H1 (cell line): ENCODE measurements around the gene RFPL1. TPM values are rescaled to one million over a fixed set of nuclear protein-coding genes. Genes with fewer than 3 reads are reported as not detected.

ENCODE experiments used
- CTCF ChIA-PET: fragments of 300-600 bp; sonication (Branson Sonifier 250); formaldehyde crosslinking; loops from one replicate; lab custom pipeline; 2021; ENCODE audit not compliant: partially characterized antibody; lab: Charles Lee
- POLR2A ChIA-PET: fragments of 300-600 bp; sonication (Branson Sonifier 250); formaldehyde crosslinking; loops from one replicate; lab custom pipeline; 2021; ENCODE audit warnings: inconsistent platforms; ENCODE audit not compliant: partially characterized antibody; lab: Charles Lee
- DNase-seq, 2 experiments: peaks; one replicate each; pipeline versions ENCODE4 v3.0.0 to v3.0.0-alpha.2; 2010 to 2022; ENCODE audit warnings: low spot score in 2 of 2, low read depth in 1 of 2, mixed read lengths in 1 of 2
- FAIRE-seq: peaks from 2 replicates; lab custom pipeline; 2011; peaks lifted over from hg19 to GRCh38; lab: Jason Lieb, UNC
- H2AFZ ChIP-seq: 2 replicates; pipeline ENCODE4 v1.8.1; 2012; ENCODE audit warnings: low read length, inconsistent platforms
- H2AK5ac ChIP-seq: 2 replicates; pipeline ENCODE4 v1.6.1; 2013; ENCODE audit warnings: low read depth, low read length
- H2BK120ac ChIP-seq: replicated peaks from 2 replicates; pipeline ENCODE3; 2013; ENCODE audit warnings: low read depth, low read length, inconsistent platforms
- H2BK12ac ChIP-seq: 2 replicates; pipeline ENCODE4 v1.6.1; 2013; ENCODE audit warnings: low read depth, low read length
- H2BK15ac ChIP-seq: 2 replicates; pipeline ENCODE4 v1.6.1; 2013; ENCODE audit warnings: low read length
- H2BK20ac ChIP-seq: 2 replicates; pipeline ENCODE4 v1.6.1; 2013; ENCODE audit warnings: low read length
- H2BK5ac ChIP-seq: 2 replicates; pipeline ENCODE4 v1.6.1; 2013; ENCODE audit warnings: low read depth, low read length
- H3K14ac ChIP-seq: 2 replicates; pipeline ENCODE4 v1.6.1; 2013; ENCODE audit warnings: inconsistent platforms; ENCODE audit not compliant: insufficient read length
- H3K18ac ChIP-seq: 2 replicates; pipeline ENCODE4 v1.6.1; 2013; ENCODE audit warnings: low read length; ENCODE audit errors: extremely low read depth
- H3K23ac ChIP-seq: 2 replicates; pipeline ENCODE4 v1.6.1; 2013; ENCODE audit warnings: inconsistent platforms; ENCODE audit not compliant: insufficient read length
- H3K23me2 ChIP-seq: 2 replicates; pipeline ENCODE4 v1.6.1; 2013; ENCODE audit warnings: low read depth, low read length
- H3K27ac ChIP-seq: 2 replicates; pipeline ENCODE4 v1.6.1; 2011; ENCODE audit warnings: low read depth, low read length, inconsistent platforms
- H3K27me3 ChIP-seq, 4 experiments: replicated peaks in 1 of 4; 1 replicate in 1 of 4; 2 replicates in 3 of 4; pipeline versions ENCODE4 v1.6.1 to v1.8.1; 2011 to 2013; ENCODE audit warnings: low read length in 3 of 4, mild to moderate bottlenecking in 3 of 4, inconsistent platforms in 2 of 4, mixed read lengths in 2 of 4, moderate library complexity in 1 of 4; ENCODE audit not compliant: control insufficient read depth in 3 of 4, insufficient read depth in 3 of 4; ENCODE audit errors: extremely low read depth in 1 of 4
- H3K36me3 ChIP-seq, 4 experiments: 2 replicates each; pipeline versions ENCODE4 v1.6.1 to v1.8.1; 2011 to 2013; ENCODE audit warnings: mild to moderate bottlenecking in 4 of 4, low read length in 3 of 4, moderate library complexity in 2 of 4, control low read depth in 1 of 4, inconsistent platforms in 1 of 4; ENCODE audit not compliant: insufficient read depth in 4 of 4, control insufficient read depth in 2 of 4
- H3K4ac ChIP-seq: replicated peaks from 2 replicates; pipeline ENCODE3; 2013; ENCODE audit warnings: low read length, low read depth, mixed read lengths, inconsistent platforms; ENCODE audit not compliant: insufficient read length
- H3K4me1 ChIP-seq, 4 experiments: replicated peaks in 1 of 4; 1 replicate in 1 of 4; 2 replicates in 3 of 4; pipeline versions ENCODE4 v1.6.1 to v1.8.1; 2011 to 2013; ENCODE audit warnings: low read length in 3 of 4, inconsistent platforms in 2 of 4, mixed read lengths in 1 of 4; ENCODE audit not compliant: insufficient read depth in 4 of 4, control insufficient read depth in 3 of 4
- H3K4me2 ChIP-seq, 2 experiments: 2 replicates each; pipeline versions ENCODE4 v1.6.1 to v1.8.1; 2011 to 2013; ENCODE audit warnings: low read depth in 2 of 2, low read length in 2 of 2, control low read depth in 1 of 2, inconsistent platforms in 1 of 2, mild to moderate bottlenecking in 1 of 2; ENCODE audit not compliant: insufficient read depth in 1 of 2
- H3K4me3 ChIP-seq, 4 experiments: fragments of 200-600, 300-600 bp in 1 of 4; sonication (generic), shearing (Covaris generic), sonication (Bioruptor Twin) in 1 of 4; 2 replicates each; pipeline versions ENCODE4 v1.5.1 to v1.8.1; 2011 to 2016; ENCODE audit warnings: low read length in 4 of 4, low read depth in 3 of 4, control low read depth in 2 of 4, inconsistent platforms in 2 of 4, mild to moderate bottlenecking in 2 of 4, mixed read lengths in 1 of 4, moderate library complexity in 1 of 4; ENCODE audit not compliant: insufficient read depth in 2 of 4; ENCODE audit errors: extremely low read depth in 1 of 4
- H3K56ac ChIP-seq: replicated peaks from 2 replicates; pipeline ENCODE3; 2013; ENCODE audit warnings: low read depth, mild to moderate bottlenecking, mixed read lengths, low read length, inconsistent platforms; ENCODE audit not compliant: insufficient read length
- H3K79me1 ChIP-seq: 2 replicates; pipeline ENCODE4 v1.6.1; 2013; ENCODE audit warnings: low read depth, low read length, control low read depth
- H3K79me2 ChIP-seq, 2 experiments: 2 replicates each; pipeline versions ENCODE4 v1.6.1 to v1.8.1; 2012 to 2013; ENCODE audit warnings: low read length in 2 of 2, mild to moderate bottlenecking in 2 of 2, inconsistent platforms in 1 of 2; ENCODE audit not compliant: insufficient read depth in 2 of 2, control insufficient read depth in 1 of 2
- H3K9ac ChIP-seq, 4 experiments: replicated peaks in 1 of 4; 1 replicate in 1 of 4; 2 replicates in 3 of 4; pipeline versions ENCODE4 v1.6.1 to v1.8.1; 2011 to 2013; ENCODE audit warnings: low read depth in 3 of 4, low read length in 3 of 4, control low read depth in 2 of 4, mild to moderate bottlenecking in 2 of 4, moderate library complexity in 2 of 4, inconsistent platforms in 1 of 4; ENCODE audit errors: extremely low read depth in 1 of 4
- H3K9me3 ChIP-seq, 2 experiments: 2 replicates each; pipeline versions ENCODE4 v1.6.1 to v1.8.1; 2012 to 2013; ENCODE audit warnings: mild to moderate bottlenecking in 2 of 2, moderate library complexity in 2 of 2, control low read depth in 1 of 2, inconsistent platforms in 1 of 2, low read depth in 1 of 2, low read length in 1 of 2, mixed read lengths in 1 of 2; ENCODE audit not compliant: insufficient read depth in 2 of 2
- H4K20me1 ChIP-seq, 2 experiments: replicated peaks in 1 of 2; 2 replicates each; pipeline versions ENCODE3 to v1.8.1; 2011 to 2013; ENCODE audit warnings: inconsistent platforms in 2 of 2, low read length in 2 of 2, mild to moderate bottlenecking in 1 of 2; ENCODE audit not compliant: insufficient read depth in 2 of 2, control insufficient read depth in 1 of 2
- H4K5ac ChIP-seq: 2 replicates; pipeline ENCODE4 v1.6.1; 2013; ENCODE audit warnings: low read length, low read depth, mixed read lengths, inconsistent platforms; ENCODE audit not compliant: insufficient read length
- H4K8ac ChIP-seq: 2 replicates; pipeline ENCODE4 v1.8.0; 2013; ENCODE audit warnings: mild to moderate bottlenecking, moderate library complexity, low read length, inconsistent platforms; ENCODE audit not compliant: insufficient read depth; ENCODE audit errors: extremely low read depth
- H4K91ac ChIP-seq: replicated peaks from 2 replicates; pipeline ENCODE3; 2013; ENCODE audit warnings: low read length, mixed read lengths, inconsistent platforms; ENCODE audit not compliant: insufficient read length
- CBX8 ChIP-seq: fragments of 300-800, 300-1000 bp; sonication (generic); IDR thresholded peaks from 2 replicates; pipeline ENCODE4 v1.7.1; 2016; ENCODE audit warnings: low read depth, low read length, borderline replicate concordance
- CHD2 ChIP-seq: IDR thresholded peaks from 2 replicates; pipeline ENCODE4 v1.6.1; 2012; ENCODE audit warnings: low read length, improper control_type of control experiment
- CREB1 ChIP-seq: IDR thresholded peaks from 2 replicates; pipeline ENCODE4 v1.6.1; 2012; ENCODE audit warnings: inconsistent platforms
- E2F6 ChIP-seq: IDR thresholded peaks from 2 replicates; pipeline ENCODE4 v1.6.1; 2012; ENCODE audit warnings: inconsistent platforms
- MAX ChIP-seq: IDR thresholded peaks from 2 replicates; pipeline ENCODE4 v1.6.1; 2012; ENCODE audit warnings: inconsistent platforms
- NRF1 ChIP-seq: IDR thresholded peaks from 2 replicates; pipeline ENCODE4 v1.6.1; 2011; ENCODE audit warnings: mild to moderate bottlenecking, low read depth, low read length, improper control_type of control experiment
- RXRA ChIP-seq: IDR thresholded peaks from 2 replicates; pipeline ENCODE4 v1.6.1; 2011; ENCODE audit warnings: low read depth, mild to moderate bottlenecking, low read length, moderate library complexity; ENCODE audit not compliant: insufficient read depth
- SIRT6 ChIP-seq: IDR thresholded peaks from one replicate; pipeline ENCODE4 v1.7.1; 2012; ENCODE audit warnings: low read length, inconsistent platforms
- SIX5 ChIP-seq: IDR thresholded peaks from 2 replicates; pipeline ENCODE4 v1.6.1; 2011; ENCODE audit warnings: mild to moderate bottlenecking, low read depth, low read length
- WGBS, 2 experiments: shearing (Covaris generic) in 1 of 2; methylation state at CpG; one replicate each; pipeline versions ENCODE4 v1.1.6 to v1.1.7; 2013 to 2015; ENCODE audit warnings: low lambda C conversion rate in 2 of 2, mixed read lengths in 2 of 2, inconsistent platforms in 1 of 2, low coverage in 1 of 2, missing lambda C conversion rate in 1 of 2; ENCODE audit not compliant: insufficient replicate concordance in 2 of 2, insufficient coverage in 1 of 2, insufficient read length in 1 of 2; ENCODE audit errors: extremely low coverage in 1 of 2, missing lambda C conversion rate in 1 of 2; 5-methylcytosine and 5-hydroxymethylcytosine counted together
- polyA plus RNA-seq, 7 experiments: library from polyadenylated mRNA; depleted of rRNA in 3 of 7; stranded (reverse) in 5 of 7; unstranded in 2 of 7; fragments of >200 nt in 5 of 7; fragments of 200-250 nt in 2 of 7; gene quantifications; 1 replicate in 5 of 7; 2 replicates in 1 of 7; 4 replicates in 1 of 7; pipeline versions ENCODE4 v1.2.1 to v1.2.3, GENCODE V29; 2011 to 2013; ENCODE audit warnings: missing spikeins in 2 of 7, mixed read lengths in 2 of 7
- total RNA-seq: library from RNA; stranded (reverse); fragmentation: NEBNext Ultra II Directional; extraction: Animal tissue kit (Norgen Biotek cat#: 25700); gene quantifications from 2 replicates; pipeline ENCODE4 v1.2.1, GENCODE V29; 2021

RFPL1 gene
- total and polyA plus RNA-seq, 2 of the 8 experiments (the other 6 are each of a cell fraction or from before 2014, with no cell fraction given): not detected

GRCh38 chr22:29445508-29445907 lies 7.1 kb downstream of the RFPL1 start:
- Histone ChIP-seq H3K4ac (no peak overlapping the region), H3K9ac (no peak overlapping the region), H4K91ac (no peak overlapping the region), H3K23me2 (no peaks in the 10 kb centered on the region), H3K27ac (no peak overlapping the region), H3K4me3 (no peak overlapping the region), H3K4me1 (no peaks in the 10 kb centered on the region; a peak in 2 of 7 replicates), H2BK20ac (no peak overlapping the region), H2BK12ac (no peak overlapping the region), H3K79me1 (no peaks in the 10 kb centered on the region), H4K5ac (no peak overlapping the region), H4K20me1 (peaks cover 0 to 2% of the 10 kb centered on the region in 2 experiments), H4K8ac (no peak overlapping the region), H3K36me3 (no peaks in the 10 kb centered on the region), H3K79me2 (no peaks in the 10 kb centered on the region), H3K27me3 (no peaks in the 10 kb centered on the region), H3K18ac (no peak overlapping the region), H3K23ac (no peak overlapping the region), H3K14ac (no peak overlapping the region), H3K4me2 (no peak overlapping the region), H3K56ac (no peak overlapping the region), H3K9me3 (no peaks in the 10 kb centered on the region), H2AK5ac (no peak overlapping the region), H2BK15ac (no peak overlapping the region), H2BK5ac (no peak overlapping the region), H2BK120ac (no peak overlapping the region), H2AFZ (no peak overlapping the region)
- ChIA-PET CTCF (no interaction called here), POLR2A (no interaction called here)
- DNase-seq (no peak), FAIRE-seq (no peak)
- no peak for TF ChIP-seq NRF1
- no peak for TF ChIP-seq MAX
- no peak for TF ChIP-seq CREB1
- TF ChIP-seq E2F6: no peak
- TF ChIP-seq CBX8: no peak
- TF ChIP-seq SIRT6: no peak
- TF ChIP-seq SIX5: no peak
- TF ChIP-seq RXRA: no peak
- TF ChIP-seq CHD2: no peak
- 86% methylated on average over 4 of the region's 4 CpGs; no CpG with 5 or more reads in 1 of the 2 experiments for WGBS, 2 experiments
